HEK293T (cell line): Measurements from ENCODE around the gene PNKD.

Experiments
- CTCF ChIA-PET: fragments of 350-600 bp; formaldehyde crosslinking; extraction: SDS; loops from one replicate; lab custom pipeline; 2021; ENCODE audit warnings: antibody characterized with exemption, inconsistent platforms; lab: Yijun Ruan, JAX
- POLR2A ChIA-PET: fragments of 350-600 bp; formaldehyde crosslinking; extraction: SDS; loops from one replicate; lab custom pipeline; 2020; ENCODE audit warnings: antibody characterized with exemption, inconsistent platforms; lab: Yijun Ruan, JAX
- DNase-seq: peaks from one replicate; pipeline ENCODE4 v3.0.0; 2012; ENCODE audit warnings: mixed read lengths; ENCODE audit errors: extremely low spot score
- ARNT ChIP-seq: fragments of 450-650 bp; IDR thresholded peaks from 2 replicates; pipeline ENCODE4 v1.6.1; 2017; ENCODE audit warnings: mild to moderate bottlenecking
- BHLHE40 ChIP-seq: fragments of 450-650 bp; IDR thresholded peaks from 2 replicates; pipeline ENCODE4 v1.6.1; 2016; ENCODE audit warnings: mild to moderate bottlenecking, moderate library complexity, borderline replicate concordance
- CTBP1 ChIP-seq: fragments of 450-650 bp; IDR thresholded peaks from 2 replicates; pipeline ENCODE4 v1.6.1; 2016; ENCODE audit warnings: borderline replicate concordance
- ELF4 ChIP-seq: fragments of 450-650 bp; IDR thresholded peaks from 2 replicates; pipeline ENCODE4 v1.6.1; 2017; ENCODE audit warnings: antibody characterized with exemption
- FOXA1 ChIP-seq: fragments of 450-650 bp; IDR thresholded peaks from 2 replicates; pipeline ENCODE4 v1.6.1; 2016; ENCODE audit warnings: mild to moderate bottlenecking
- FOXK2 ChIP-seq: fragments of 450-650 bp; IDR thresholded peaks from 2 replicates; pipeline ENCODE4 v1.6.1; 2016; ENCODE audit warnings: mild to moderate bottlenecking
- FOXM1 ChIP-seq: fragments of 450-650 bp; IDR thresholded peaks from 2 replicates; pipeline ENCODE4 v1.6.1; 2017; ENCODE audit warnings: mild to moderate bottlenecking, borderline replicate concordance
- HDGF ChIP-seq: fragments of 450-650 bp; IDR thresholded peaks from 2 replicates; pipeline ENCODE4 v1.6.1; 2017; ENCODE audit warnings: antibody characterized with exemption, borderline replicate concordance
- L3MBTL2 ChIP-seq: fragments of 450-650 bp; conservative IDR thresholded peaks from 2 replicates; pipeline ENCODE4 v1.6.1; 2016; ENCODE audit warnings: mild to moderate bottlenecking
- LEF1 ChIP-seq: fragments of 450-650 bp; IDR thresholded peaks from 2 replicates; pipeline ENCODE4 v1.6.1; 2017; ENCODE audit warnings: mild to moderate bottlenecking, borderline replicate concordance
- NFRKB ChIP-seq: fragments of 450-650 bp; IDR thresholded peaks from 2 replicates; pipeline ENCODE4 v1.6.1; 2016; ENCODE audit warnings: mild to moderate bottlenecking, moderate library complexity
- SP1 ChIP-seq: fragments of 450-650 bp; IDR thresholded peaks from 2 replicates; pipeline ENCODE4 v1.6.1; 2017
- SUZ12 ChIP-seq: fragments of 450-650 bp; IDR thresholded peaks from 2 replicates; pipeline ENCODE4 v1.6.1; 2016; ENCODE audit warnings: mild to moderate bottlenecking
- TARDBP ChIP-seq: fragments of 450-650 bp; IDR thresholded peaks from 2 replicates; pipeline ENCODE4 v1.6.1; 2016
- ZNF384 ChIP-seq: fragments of 450-650 bp; IDR thresholded peaks from 2 replicates; pipeline ENCODE4 v1.6.1; 2016
- TF ChIP-seq, protein P1 (sequence below): fragments of 450-650 bp; IDR thresholded peaks from 2 replicates; pipeline ENCODE4 v1.6.1; 2016

The PNKD gene

DNA sequence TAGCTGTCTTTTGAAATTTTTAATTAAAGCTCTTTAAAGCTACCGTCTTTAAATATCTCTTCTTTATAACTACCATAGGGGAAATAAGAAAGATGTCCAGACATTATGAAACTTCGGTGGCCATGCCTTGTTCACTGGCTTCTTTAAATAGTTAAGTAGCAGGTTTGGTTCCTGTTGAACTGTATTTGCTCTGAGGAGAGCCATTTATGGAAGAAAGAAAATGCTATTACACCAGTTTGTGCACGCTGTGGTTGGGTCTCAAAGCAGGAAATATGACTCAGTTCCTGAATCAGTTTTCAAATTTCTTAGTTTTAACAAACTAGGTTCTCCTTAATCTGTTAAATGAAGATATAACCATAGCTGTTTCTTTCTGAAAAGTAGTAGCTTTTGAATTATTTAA is 41.1 kb upstream of the PNKD start:
- no peak for DNase-seq
- TF ChIP-seq ELF4, result no peak
- no peak for TF ChIP-seq FOXK2
- TF ChIP-seq LEF1, result no peak
- TF ChIP-seq FOXM1, result no peak
- no peak for TF ChIP-seq L3MBTL2
- TF ChIP-seq, protein P1, sequence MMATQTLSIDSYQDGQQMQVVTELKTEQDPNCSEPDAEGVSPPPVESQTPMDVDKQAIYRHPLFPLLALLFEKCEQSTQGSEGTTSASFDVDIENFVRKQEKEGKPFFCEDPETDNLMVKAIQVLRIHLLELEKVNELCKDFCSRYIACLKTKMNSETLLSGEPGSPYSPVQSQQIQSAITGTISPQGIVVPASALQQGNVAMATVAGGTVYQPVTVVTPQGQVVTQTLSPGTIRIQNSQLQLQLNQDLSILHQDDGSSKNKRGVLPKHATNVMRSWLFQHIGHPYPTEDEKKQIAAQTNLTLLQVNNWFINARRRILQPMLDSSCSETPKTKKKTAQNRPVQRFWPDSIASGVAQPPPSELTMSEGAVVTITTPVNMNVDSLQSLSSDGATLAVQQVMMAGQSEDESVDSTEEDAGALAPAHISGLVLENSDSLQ, result no peak
- no peak for TF ChIP-seq SP1
- no peak for TF ChIP-seq FOXA1
- no peak for TF ChIP-seq NFRKB
- no peak for TF ChIP-seq SUZ12
- TF ChIP-seq HDGF, result no peak
- TF ChIP-seq BHLHE40, result no peak
- TF ChIP-seq TARDBP, result no peak
- ChIA-PET POLR2A (interaction anchor here (1.4 to 1.5 kb wide), 2 partner anchors 13 to 41 kb away, joined by 3 to 6 read pairs; partner anchors contain the start of genes AAMP and PNKD), CTCF (no interaction called here)

DNA sequence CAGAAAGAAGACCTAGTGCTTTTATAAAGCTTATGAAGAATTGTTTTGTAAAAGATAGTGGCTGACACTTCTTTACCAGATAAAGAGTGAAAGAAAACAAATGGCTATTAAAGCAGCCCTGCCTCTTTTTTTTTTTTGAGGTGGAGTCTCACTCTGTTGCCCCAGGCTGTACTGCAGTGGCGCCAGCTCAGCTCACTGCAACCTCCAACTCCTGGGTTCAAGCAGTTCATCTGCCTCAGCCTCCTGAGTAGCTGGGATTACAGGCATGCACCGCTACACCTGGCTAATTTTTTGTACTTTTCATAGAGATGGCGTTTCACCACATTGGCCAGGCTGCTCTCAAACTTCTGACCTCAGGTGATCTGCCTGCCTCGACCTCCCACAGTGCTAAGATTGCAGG is 40.5 kb upstream of the PNKD start:
- POLR2A ChIA-PET, result interaction anchor here (1.4 to 1.5 kb wide), 2 partner anchors 13 to 40 kb away, joined by 3 to 6 read pairs; partner anchors contain the start of genes AAMP and PNKD
- DNase-seq, result no peak
- TF ChIP-seq FOXK2 (no peak), BHLHE40 (no peak), ZNF384 (no peak), HDGF (no peak), SUZ12 (no peak), FOXA1 (no peak), ARNT (no peak), NFRKB (no peak), LEF1 (no peak), TARDBP (no peak), FOXM1 (no peak), CTBP1 (no peak), SP1 (no peak), L3MBTL2 (no peak), ELF4 (no peak)
- TF ChIP-seq, protein P1, result no peak
- CTCF ChIA-PET, result no interaction called here

DNA sequence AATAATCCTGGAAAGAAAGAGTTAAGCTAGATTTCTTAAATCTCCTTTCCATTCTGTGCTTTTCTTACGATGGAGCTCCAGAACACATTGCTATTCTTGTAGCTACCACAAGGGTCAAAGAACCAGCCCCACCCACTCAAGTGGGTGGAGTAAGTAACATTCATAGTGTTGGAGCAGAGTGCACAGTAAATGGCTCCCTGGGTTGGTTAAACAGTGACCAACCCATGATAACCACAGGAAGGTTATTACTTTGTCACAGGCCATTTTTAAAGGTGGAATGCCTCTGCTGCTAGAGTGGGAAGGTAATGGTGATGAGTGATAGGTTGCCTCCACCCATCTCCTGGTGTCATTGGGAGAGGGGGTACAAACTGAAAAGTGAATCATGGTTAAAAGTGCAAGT is 39.4 kb upstream of the PNKD start:
- POLR2A ChIA-PET, result no interaction called here
- TF ChIP-seq ARNT, result no peak
- no peak for TF ChIP-seq LEF1
- no peak for TF ChIP-seq FOXM1
- no peak for TF ChIP-seq FOXK2
- TF ChIP-seq ELF4, result no peak
- TF ChIP-seq, protein P1, result no peak
- TF ChIP-seq FOXA1, result no peak
- TF ChIP-seq TARDBP, result no peak
- no peak for TF ChIP-seq BHLHE40
- TF ChIP-seq CTBP1, result no peak
- no peak for TF ChIP-seq L3MBTL2
- CTCF ChIA-PET, result no interaction called here
- DNase-seq, result peak; percentile 40

DNA sequence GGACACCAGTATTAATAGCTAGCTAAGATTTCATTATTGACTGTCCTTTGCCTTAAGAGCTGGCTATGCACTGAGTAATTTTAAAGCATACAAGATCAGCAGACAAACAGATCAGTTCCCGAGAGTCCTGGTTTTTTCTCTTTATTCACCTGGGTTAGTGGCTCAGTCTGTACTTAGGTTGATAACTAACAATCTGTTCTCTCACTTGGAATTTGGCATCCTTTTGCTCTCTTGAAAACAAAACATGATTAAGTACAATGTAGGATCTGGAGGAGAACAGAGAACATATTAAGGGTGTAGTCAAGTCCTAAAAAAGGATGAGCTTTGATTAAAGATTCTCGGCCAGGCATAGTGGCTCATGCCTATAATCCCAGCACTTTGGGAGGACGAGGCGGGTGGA is 36.8 kb upstream of the PNKD start:
- TF ChIP-seq SUZ12, result no peak
- TF ChIP-seq, protein P1, result no peak
- DNase-seq, result no peak
- CTCF ChIA-PET, result no interaction called here
- POLR2A ChIA-PET, result no interaction called here

DNA sequence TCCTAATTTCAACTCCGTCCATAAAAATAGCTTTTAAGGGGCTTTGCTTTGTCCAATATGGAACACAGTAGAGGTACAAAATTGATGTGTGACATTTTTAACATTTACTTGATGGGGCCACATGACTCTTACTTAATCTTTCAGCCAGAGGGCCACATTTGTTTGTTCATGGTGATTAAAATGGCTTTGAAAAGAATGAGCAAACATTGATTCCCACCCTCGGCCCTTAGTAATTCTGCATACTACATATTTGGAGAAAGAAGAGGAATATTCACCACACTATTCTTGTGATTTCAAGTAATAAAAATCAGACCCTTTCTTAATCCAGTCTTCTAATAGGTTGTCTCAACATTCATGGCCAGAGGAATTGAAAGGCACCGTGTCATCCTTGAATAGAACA is 35.8 kb upstream of the PNKD start:
- no peak for DNase-seq
- TF ChIP-seq LEF1 (no peak), SP1 (no peak), TARDBP (no peak), L3MBTL2 (no peak), SUZ12 (no peak), ZNF384 (no peak), HDGF (no peak), FOXK2 (no peak), FOXM1 (no peak), BHLHE40 (no peak), FOXA1 (no peak), ARNT (no peak)
- CTCF ChIA-PET, result no interaction called here
- POLR2A ChIA-PET, result no interaction called here

DNA sequence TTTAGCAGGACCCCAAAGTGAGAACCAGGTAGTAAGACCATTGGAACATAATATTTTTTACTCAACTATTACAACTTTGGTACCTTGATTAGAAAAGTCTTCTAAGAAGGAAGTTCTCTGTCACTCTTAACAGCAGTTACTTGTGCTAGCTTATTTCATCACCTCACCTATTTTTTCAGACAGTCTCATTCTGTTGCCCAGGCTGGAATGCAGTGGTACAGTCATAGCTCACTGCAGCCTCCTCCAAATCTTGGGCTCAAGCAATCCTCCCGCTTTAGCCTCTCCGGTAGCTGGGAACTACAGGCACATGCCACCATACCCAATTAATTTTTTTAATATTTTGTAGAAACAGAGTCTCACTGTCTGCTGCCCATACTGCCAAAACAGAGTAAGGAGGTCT is 35.3 kb upstream of the PNKD start:
- DNase-seq, result no peak
- CTCF ChIA-PET, result no interaction called here
- TF ChIP-seq, protein P1, result no peak
- TF ChIP-seq ZNF384 (no peak), BHLHE40 (no peak), CTBP1 (no peak), L3MBTL2 (no peak), NFRKB (no peak), ELF4 (no peak), ARNT (no peak), SUZ12 (no peak), SP1 (no peak), FOXA1 (no peak), LEF1 (no peak), TARDBP (no peak), FOXK2 (no peak), FOXM1 (no peak), HDGF (no peak)
- POLR2A ChIA-PET, result no interaction called here
